Hepatic stellate cell (primary cell): Measurements from ENCODE around the gene MAPK8IP3.

Source experiments
- DNase-seq: peaks from one replicate; pipeline ENCODE4 v3.0.0; 2011; ENCODE audit warnings: low spot score

Gene MAPK8IP3

DNA sequence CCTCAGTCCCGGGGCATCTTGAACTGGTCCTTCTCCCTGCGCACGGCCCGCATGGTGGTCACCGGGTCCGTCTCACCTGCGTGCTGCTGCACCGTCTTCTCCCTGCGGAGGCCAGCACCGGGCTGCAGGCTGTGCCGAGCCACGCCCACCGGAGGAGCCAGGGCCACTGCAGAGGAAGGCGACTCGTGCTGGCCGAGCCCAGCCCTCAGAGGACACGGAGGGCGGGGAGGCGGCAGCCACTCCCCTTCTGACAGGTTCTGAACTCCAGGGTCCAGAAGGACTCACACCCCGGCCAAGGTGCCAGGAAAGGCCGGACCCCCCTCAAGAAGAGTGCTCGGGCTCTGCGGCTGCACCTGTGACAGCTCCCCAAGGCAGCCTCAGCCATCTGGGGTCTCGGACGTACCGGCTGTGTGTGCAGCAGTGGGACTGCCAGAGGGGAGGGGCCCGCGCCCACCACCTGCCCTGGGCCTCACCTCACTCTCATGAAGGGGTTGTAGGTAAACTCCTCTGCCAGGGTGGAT lies 103.3 kb downstream of the MAPK8IP3 start:
- no peak for DNase-seq

DNA sequence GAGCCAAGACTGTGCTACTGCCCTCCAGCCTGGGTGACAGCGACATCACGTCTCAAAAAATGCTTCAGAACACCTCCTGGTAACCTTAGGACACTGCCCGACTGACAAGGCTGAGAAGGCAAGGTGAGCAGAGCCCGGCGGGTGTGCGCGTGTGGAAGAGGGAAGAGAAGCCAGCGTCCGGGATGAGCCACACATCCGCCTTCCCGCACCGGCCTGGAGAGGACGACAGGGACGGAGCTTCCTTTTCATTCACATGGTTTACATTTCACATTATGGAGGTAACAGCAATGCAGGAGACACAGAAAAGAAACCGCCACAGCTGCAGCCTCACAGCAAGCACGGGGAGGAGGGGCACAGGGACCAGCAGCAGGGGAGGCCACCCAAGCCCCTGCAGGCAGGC lies 104.1 kb downstream of the MAPK8IP3 start:
- DNase-seq, result no peak

DNA sequence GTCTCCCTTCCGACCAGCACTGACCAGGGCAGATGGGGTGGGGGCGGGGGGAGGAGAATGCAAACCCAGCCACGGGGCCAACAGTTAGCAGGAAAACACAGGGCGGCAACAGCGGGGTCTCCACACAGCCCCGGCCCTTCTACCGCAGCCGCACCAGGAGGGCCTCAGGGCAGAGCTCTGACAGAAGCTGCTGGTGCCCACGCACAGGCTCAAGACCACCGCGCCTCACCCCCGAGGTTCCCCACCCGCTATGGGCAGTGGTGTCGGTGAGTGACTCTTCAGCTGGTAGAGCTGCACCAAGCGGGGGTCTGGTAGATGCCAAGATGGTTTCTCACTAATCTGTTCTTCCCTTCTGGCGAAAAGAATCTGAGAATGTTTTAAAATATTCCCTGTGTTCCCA lies 104.5 kb downstream of the MAPK8IP3 start:
- no peak for DNase-seq

DNA sequence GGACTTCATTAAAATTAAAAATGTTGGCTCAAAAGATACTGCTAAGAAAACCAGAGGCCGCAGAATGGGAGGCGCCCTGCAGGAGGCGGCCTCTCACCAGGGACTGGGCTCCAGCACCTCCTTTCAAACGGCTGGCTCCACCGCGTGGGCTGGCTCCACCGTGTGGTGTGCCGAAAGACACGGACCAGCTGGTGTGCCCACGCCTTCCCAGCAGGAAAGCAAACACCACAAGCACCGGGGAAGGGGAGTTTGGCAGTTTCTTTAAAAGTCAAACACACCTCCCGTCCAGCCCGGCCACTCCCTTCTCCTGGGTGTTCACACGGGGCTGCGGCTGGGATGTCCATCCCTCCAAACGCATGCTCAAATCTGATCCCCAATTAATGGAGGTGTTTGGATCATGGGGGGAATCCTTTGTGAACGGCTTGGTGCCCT lies 106.8 kb downstream of the MAPK8IP3 start:
- peak; percentile 66 for DNase-seq

DNA sequence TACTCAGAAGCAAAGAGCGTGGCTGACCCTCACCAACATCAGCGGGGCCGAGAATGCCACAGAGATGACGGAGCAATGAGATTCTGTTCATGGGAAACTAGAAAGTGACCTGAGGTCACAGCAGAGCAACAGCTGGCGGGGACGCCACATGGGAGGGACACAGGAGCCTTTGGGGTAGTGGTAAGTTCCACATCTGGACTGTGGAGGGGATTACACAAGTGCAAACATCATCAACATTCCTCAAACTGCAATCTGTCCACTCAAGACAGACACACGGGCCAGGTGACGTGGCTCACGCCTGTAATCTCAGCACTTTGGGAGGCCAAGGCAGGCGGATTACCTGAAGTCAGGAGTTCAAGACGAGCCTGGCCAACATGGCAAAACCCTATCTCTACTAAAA lies 109.5 kb downstream of the MAPK8IP3 start:
- no peak for DNase-seq

DNA sequence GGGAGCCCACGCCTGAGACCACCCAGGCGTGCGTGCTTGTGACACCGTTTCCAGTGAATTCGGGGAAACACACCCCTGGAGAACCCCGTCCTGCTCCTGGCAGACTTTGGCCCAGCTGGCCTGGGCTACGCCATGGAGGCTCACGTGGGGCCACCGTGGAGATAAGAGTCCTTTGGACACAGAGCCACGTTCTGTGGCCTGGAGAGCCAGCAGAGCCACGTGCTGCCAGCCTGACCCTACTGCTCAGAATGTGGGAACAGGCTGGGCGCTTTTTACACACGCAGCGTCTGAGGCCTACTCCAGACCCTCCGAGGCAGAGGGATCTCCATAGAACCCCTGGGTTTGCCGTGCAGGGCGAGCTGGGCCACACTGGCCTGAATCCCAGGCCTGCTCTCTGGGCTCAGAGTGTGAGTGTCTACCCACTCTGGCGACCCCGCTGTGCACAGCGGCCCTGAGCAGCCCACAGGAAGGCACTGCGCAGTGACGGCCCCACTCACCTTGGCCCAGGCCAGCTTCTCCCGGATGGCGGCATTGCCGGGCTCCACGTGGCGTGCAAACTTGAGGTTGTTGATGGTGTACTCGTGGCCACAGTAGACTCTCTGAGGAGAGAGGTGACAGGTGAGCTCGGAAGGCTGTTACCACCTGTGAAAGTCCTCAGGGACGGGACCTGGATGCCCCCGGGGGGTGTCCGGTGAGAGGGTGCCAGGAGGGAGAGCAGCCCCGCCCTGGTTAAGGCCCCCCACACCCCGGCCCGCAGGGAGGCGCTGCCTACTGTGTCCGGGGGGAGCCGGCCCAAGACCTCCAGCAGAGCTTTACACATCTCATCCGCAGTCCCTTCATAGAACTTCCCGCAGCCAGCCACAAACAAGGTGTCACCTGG lies 110.6 kb downstream of the MAPK8IP3 start:
- no peak for DNase-seq

DNA sequence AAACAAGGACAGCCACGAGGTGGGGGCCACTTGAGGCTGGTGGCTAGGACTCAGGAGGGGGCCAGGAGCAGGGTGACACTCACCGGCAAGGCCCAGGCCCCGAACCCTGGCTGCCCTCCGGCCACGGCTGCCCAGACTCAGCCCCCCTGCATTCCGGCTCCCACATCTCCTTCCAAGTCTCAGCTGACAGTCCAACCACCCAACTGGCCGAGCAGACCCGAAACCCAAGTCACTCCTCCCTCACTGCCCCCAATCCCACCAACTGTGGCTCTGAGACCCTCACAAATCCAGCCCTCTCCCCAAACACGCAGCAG lies 111.2 kb downstream of the MAPK8IP3 start:
- no peak for DNase-seq

DNA sequence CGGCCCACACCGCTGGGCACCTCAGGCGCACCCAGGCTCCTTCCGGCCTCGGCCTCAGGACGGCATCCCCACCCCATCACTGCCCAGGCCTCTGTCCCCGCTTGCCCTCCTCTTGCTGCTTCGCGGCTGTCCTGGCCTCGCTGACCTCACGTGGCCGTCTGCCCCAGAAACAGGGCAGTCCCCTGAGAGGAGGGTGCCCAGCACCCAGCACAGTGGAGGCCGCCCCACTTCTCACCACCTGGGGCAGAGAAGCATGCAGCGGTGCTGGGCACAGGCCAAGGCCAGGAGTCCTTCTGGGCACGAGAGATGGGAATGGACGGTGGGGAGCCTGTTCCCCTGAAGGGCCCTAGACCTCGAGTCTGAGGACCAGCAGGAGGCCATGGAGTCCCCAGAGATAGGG lies 111.7 kb downstream of the MAPK8IP3 start:
- DNase-seq, result no peak

DNA sequence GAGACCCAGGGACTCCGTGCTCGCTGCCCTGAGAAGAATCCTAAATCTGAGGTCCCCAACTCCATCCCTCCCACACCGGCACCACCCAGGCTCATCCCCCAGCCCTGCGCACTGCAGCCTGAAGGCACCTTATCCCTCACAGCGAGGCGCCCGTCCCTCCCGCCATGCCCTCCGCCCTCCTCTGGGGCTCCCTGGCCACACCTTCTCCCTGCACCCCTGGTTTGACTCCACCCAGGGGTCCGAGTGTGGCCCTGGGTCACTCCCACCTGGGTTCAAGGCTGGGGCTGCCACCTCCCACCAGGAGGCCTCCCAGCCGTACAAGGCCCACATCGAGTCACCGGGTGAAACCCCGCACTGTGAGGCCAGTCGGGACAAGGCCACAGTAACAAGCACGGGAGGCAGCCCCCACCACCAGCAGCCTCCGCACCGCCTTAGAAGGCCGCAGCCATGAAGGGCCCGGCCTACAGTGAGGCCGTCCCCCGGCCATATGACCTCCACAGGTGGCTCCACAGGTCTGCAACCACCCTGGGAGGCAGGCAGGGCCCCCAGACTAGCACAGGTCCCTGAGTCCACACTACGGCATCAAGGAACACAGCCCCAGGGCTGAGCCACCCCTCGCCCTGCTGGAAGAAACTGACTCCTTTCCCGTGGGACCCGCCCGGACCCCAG lies 112.3 kb downstream of the MAPK8IP3 start:
- no peak for DNase-seq

DNA sequence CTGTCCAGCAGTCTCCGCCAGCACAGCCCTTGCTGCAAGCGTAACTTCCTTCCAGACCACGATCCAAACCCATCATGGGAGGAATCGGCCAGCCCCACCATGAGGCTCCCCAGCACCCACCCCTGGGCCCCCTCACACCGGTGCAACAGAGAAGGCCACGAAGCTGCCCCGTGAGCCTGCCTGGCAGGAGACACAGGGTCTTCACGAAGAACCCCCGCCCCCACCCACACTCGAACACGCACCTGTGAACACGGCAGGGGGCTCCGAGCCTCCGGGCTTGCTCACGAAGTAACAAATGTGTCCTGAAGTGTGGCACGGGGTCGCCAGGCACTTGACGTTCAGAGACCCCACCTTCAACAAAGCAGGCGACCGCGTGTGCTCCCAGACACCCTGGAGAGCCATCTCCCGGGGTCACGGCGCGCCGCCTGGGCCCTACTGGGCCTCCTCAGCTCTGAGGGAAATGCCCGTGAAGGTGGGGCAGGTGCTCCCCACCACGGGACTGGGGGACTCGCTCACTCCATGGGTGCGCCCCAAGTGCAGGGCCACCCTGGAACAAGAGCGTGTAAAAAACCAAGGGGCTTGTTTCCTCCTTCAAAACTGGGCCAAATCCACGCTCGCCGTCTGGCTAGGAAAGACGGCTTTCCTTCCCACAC lies 113.0 kb downstream of the MAPK8IP3 start:
- no peak for DNase-seq

DNA sequence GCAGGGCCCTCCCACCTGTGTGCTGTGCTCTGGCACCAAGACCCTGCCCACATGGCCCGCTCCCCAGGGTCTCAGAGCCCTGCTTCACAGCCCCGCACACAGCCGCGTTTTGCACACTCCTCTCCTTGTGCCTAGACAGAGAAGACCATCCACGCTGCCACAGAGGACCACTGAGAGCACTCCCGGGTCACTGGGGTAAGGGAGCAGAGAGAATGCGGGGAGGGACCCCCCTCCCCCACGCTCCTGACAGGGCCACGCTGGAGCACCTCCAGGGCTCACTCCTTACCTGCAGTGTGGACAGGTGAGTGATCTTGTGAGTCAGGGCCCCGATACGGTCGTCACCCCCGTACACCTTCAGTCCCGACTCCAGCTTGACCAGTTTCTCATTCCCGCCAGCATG lies 113.6 kb downstream of the MAPK8IP3 start:
- no peak for DNase-seq
